ENCODE measurements around the gene PHYHD1. TPM values are rescaled to one million over a fixed set of nuclear protein-coding genes. Genes with fewer than 3 reads are reported as not detected.

Gene PHYHD1
- total RNA-seq, 2 experiments from 2014 or later = 83.5 to 150 TPM

DNA sequence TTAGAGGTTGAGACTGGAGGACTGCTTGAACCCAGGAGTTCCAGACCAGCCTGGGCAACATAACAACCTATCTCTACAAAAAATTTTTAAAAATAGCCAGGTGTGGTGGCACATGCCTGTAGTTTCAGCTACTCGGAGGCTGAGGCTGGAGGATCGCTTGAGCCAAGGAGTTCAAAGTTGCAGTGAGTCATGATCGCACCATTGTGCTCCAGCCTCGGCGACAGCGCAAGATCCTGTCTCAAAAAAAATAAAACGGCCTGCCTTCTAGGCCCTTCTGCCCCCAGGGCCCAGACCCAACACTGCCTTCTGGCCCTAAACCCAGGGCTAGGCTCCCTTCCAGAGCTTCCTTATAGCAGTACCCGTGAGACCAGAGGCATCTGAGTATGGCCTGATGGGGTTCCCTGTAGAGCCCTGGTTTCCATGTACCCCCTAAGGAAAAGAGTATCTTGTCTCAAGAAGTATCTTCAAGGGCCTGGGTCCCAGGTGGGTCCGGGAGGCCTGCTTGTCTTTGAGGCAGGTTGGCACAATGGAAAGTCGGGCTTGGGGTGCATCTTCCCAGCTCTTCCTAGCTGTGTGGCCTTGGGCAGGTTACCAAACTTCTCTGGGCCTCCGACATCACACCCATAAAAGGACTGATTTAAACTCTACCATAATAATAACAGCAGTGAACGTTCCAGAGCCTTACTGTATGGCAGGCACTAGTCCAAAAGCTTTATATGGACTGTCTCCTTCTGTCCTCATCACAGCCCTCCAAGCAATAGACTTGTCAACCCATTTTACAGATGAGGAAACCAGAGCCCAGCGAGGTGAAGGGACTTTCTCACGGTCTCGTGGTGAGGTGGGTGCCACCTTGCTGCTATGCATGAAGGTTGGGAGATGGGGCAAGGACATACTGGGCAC, 29.2 kb upstream of the PHYHD1 start:
- ChIA-PET POLR2A (interaction anchor here (0.5 kb wide), 1 partner anchor 520 kb away, joined by 3 read pairs; the partner anchor contains the start of gene URM1), CTCF (ENCODE audit: unreplicated experiment) (no interaction called here)
- no TSS peak for BruUV-seq (replicated peaks)
- Histone ChIP-seq H3K4me1 (ENCODE audit: insufficient read depth, low read length, poor library complexity, severe bottlenecking) (peaks cover 3% of the 10 kb centered on the region), H3K9me3 (ENCODE audit: low read length) (no peaks in the 10 kb centered on the region), H3K79me2 (ENCODE audit: insufficient read depth, low read depth, low read length) (no peaks in the 10 kb centered on the region), H2AFZ (ENCODE audit: low read length) (no peak overlapping the region), H4K20me1 (ENCODE audit: insufficient read depth, low read length) (no peaks in the 10 kb centered on the region), H3K27ac (ENCODE audit: low read depth, low read length, poor library complexity, severe bottlenecking) (no peak overlapping the region), H3K36me3 (ENCODE audit: insufficient read depth, low read length) (peaks cover 80% of the 10 kb centered on the region), H3K9me2 (ENCODE audit: insufficient read depth, low read length) (no peaks in the 10 kb centered on the region), H3K4me2 (ENCODE audit: low read length) (no peak overlapping the region), H3K4me3 (ENCODE audit: low read depth, low read length, poor library complexity, severe bottlenecking) (no peak overlapping the region)
- DNase-seq (ENCODE audit: low spot score) = no peak
- intact Hi-C loops (cut with micrococcal nuclease; ENCODE audit: unreplicated experiment) = no loop called here
- no peak for TF ChIP-seq EZH2phosphoT487 (IDR thresholded peaks at IDR 0.05; ENCODE audit: borderline replicate concordance, low read depth, low read length)
- TF ChIP-seq, protein P1, sequence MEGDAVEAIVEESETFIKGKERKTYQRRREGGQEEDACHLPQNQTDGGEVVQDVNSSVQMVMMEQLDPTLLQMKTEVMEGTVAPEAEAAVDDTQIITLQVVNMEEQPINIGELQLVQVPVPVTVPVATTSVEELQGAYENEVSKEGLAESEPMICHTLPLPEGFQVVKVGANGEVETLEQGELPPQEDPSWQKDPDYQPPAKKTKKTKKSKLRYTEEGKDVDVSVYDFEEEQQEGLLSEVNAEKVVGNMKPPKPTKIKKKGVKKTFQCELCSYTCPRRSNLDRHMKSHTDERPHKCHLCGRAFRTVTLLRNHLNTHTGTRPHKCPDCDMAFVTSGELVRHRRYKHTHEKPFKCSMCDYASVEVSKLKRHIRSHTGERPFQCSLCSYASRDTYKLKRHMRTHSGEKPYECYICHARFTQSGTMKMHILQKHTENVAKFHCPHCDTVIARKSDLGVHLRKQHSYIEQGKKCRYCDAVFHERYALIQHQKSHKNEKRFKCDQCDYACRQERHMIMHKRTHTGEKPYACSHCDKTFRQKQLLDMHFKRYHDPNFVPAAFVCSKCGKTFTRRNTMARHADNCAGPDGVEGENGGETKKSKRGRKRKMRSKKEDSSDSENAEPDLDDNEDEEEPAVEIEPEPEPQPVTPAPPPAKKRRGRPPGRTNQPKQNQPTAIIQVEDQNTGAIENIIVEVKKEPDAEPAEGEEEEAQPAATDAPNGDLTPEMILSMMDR (conservative IDR thresholded peaks at IDR 0.05; ENCODE audit: low read length) = no peak

DNA sequence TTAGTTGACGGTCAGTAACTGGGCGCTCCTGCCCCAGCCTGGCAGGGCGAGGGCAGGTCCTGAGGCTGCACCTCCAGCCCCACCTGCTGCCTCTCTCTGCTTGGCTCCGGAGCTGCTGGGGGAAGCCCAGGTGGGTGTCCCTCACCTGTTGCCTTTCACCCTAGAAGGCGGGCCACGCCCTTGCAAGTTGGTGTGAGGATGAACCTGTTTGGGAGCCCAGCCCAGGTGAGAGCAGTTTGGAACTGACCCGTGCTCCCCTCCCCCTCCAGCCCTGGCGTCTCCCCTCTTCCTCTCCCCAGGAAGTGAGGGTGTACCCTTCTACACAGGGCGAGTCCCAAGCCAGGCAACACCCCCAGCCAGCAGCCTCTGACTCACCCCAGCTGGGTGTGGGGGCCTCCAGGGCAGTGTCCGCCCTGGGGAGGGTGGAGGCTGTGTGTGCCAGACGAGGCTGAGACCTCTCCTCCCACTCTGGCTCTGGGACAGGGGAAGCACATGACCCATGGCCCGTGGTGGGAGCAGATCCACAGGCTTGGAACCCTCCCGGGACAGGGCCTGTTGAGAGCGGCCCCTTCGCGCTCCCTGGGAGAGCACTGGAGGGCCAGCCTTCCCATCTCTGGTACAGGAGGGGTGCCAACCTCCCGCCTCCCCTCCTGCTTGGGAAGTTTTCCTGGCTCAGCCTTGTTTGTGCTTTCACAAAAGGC, 28.4 kb upstream of the PHYHD1 start:
- DNase-seq (ENCODE audit: low spot score) = no peak
- Histone ChIP-seq H3K79me2 (ENCODE audit: insufficient read depth, low read depth, low read length) (no peaks in the 10 kb centered on the region), H3K9me3 (ENCODE audit: low read length) (no peaks in the 10 kb centered on the region), H2AFZ (ENCODE audit: low read length) (no peak overlapping the region), H3K4me1 (ENCODE audit: insufficient read depth, low read length, poor library complexity, severe bottlenecking) (peaks cover 3% of the 10 kb centered on the region), H3K36me3 (ENCODE audit: insufficient read depth, low read length) (peaks cover 80% of the 10 kb centered on the region), H3K27ac (ENCODE audit: low read depth, low read length, poor library complexity, severe bottlenecking) (no peak overlapping the region), H3K4me3 (ENCODE audit: low read depth, low read length, poor library complexity, severe bottlenecking) (no peak overlapping the region), H4K20me1 (ENCODE audit: insufficient read depth, low read length) (no peaks in the 10 kb centered on the region), H3K9me2 (ENCODE audit: insufficient read depth, low read length) (no peaks in the 10 kb centered on the region), H3K4me2 (ENCODE audit: low read length) (no peak overlapping the region)
- BruUV-seq (replicated peaks) = no TSS peak
- CTCF ChIA-PET (ENCODE audit: unreplicated experiment) = no interaction called here
- no peak for TF ChIP-seq EZH2phosphoT487 (IDR thresholded peaks at IDR 0.05; ENCODE audit: borderline replicate concordance, low read depth, low read length)
- TF ChIP-seq, protein P1 (conservative IDR thresholded peaks at IDR 0.05; ENCODE audit: low read length) = no peak
- POLR2A ChIA-PET = no interaction called here
- intact Hi-C loops (cut with micrococcal nuclease; ENCODE audit: unreplicated experiment) = no loop called here
